Fibroblast of the aortic adventitia (primary cell): ENCODE results near the gene TMEM132D. TPM values are rescaled to one million over a fixed set of nuclear protein-coding genes. Genes with fewer than 3 reads are reported as not detected.

ENCODE experiments used
- DNase-seq: peaks from one replicate; pipeline ENCODE4 v3.0.0-alpha.2; 2010; ENCODE audit warnings: low read depth
- H3K4me3 ChIP-seq: 2 replicates; pipeline ENCODE4 v1.5.1; 2011; ENCODE audit warnings: low read depth, mild to moderate bottlenecking, control low read depth, low read length, moderate library complexity
- total RNA-seq: library from RNA; depleted of rRNA; stranded (reverse); fragments of >200 nt; gene quantifications from 2 replicates; pipeline ENCODE4 v1.2.3, GENCODE V29; 2012; ENCODE audit warnings: low replicate concordance
- TF ChIP-seq, protein P1 (sequence below): IDR thresholded peaks from 2 replicates; pipeline ENCODE4 v1.5.1; 2011; ENCODE audit warnings: mild to moderate bottlenecking, low read length, control low read depth, inconsistent platforms; ENCODE audit not compliant: insufficient read depth

Gene TMEM132D
- total RNA-seq, 1 donor = not detected

DNA sequence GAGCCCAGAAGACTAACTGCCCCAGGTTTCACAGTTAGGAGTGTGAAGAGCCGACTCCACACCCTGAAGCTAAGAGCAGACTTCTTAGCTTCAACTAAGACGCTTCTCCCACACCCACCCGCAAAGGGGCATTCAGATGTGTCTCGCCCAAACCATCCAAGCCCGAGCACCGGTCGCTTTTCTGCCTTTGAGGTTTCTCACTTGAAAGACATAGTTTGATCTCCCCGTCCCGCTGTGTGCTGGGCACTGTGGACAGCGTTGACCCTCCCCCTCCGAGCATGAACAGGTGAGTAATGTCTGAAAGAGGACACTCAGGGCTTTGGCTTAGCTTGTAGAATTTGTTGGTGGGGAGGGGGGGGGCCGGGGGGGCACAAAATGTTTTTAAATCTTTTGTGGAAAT lies 123.8 kb downstream of the TMEM132D start:
- no peak overlapping the region for H3K4me3 ChIP-seq
- DNase-seq = no peak
- TF ChIP-seq, protein P1, sequence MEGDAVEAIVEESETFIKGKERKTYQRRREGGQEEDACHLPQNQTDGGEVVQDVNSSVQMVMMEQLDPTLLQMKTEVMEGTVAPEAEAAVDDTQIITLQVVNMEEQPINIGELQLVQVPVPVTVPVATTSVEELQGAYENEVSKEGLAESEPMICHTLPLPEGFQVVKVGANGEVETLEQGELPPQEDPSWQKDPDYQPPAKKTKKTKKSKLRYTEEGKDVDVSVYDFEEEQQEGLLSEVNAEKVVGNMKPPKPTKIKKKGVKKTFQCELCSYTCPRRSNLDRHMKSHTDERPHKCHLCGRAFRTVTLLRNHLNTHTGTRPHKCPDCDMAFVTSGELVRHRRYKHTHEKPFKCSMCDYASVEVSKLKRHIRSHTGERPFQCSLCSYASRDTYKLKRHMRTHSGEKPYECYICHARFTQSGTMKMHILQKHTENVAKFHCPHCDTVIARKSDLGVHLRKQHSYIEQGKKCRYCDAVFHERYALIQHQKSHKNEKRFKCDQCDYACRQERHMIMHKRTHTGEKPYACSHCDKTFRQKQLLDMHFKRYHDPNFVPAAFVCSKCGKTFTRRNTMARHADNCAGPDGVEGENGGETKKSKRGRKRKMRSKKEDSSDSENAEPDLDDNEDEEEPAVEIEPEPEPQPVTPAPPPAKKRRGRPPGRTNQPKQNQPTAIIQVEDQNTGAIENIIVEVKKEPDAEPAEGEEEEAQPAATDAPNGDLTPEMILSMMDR = no peak

DNA sequence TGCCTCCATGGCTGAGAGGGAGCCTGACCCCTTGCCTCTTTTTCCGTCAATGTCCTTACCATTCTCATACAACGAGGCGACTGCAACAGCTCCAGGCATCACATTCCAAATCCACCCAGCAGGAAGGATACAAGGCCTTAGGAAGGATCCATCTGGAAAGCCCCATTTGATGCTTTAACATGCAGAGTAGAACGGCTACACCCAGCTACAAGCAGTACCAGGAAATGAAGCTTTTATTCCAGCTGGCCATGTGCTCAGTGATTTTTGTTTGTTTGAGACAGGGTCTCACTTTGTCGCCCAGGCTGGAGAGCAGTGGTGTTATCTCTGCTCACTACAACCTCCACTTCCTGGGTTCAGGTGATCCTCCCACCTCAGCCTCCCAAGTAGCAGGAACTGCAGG lies 124.8 kb downstream of the TMEM132D start:
- DNase-seq = no peak
- TF ChIP-seq, protein P1 = no peak

DNA sequence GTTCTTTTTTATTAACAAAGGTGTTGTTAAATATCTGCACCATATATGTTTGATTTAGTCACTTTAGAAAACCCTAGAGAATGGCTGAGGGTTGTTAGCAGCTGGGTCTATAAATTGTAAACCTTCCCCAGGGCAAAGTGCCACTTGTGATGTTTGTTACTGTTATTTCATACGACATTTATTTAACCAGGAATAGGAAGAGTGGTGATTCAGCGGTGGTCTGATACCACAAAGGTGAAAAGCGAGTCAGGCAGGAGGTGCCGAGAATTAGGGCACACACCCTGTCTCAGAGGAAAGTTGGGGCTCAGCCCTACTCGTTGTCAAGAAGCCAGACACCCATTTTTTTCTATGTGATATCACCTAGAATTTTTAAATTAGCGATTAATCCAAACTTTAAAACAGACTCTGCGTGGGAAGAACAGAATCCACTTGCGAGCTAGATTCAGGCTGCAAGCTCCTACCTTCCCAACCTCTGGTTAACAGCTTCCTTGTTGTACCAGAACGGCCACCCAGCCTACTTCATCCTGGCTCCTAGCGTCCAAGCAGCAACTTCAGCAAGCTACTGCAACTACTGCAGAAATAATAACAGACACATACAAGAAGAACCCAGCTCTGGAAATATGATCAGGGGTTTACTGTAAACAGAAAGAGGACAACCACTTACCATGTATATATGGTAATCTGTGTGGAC lies 126.7 kb downstream of the TMEM132D start:
- TF ChIP-seq, protein P1 = no peak
- H3K4me3 ChIP-seq = no peak overlapping the region
- DNase-seq = no peak

More for the DNA sequence above, 124.8 kb downstream of the TMEM132D start:
- H3K4me3 ChIP-seq = no peak overlapping the region

DNA sequence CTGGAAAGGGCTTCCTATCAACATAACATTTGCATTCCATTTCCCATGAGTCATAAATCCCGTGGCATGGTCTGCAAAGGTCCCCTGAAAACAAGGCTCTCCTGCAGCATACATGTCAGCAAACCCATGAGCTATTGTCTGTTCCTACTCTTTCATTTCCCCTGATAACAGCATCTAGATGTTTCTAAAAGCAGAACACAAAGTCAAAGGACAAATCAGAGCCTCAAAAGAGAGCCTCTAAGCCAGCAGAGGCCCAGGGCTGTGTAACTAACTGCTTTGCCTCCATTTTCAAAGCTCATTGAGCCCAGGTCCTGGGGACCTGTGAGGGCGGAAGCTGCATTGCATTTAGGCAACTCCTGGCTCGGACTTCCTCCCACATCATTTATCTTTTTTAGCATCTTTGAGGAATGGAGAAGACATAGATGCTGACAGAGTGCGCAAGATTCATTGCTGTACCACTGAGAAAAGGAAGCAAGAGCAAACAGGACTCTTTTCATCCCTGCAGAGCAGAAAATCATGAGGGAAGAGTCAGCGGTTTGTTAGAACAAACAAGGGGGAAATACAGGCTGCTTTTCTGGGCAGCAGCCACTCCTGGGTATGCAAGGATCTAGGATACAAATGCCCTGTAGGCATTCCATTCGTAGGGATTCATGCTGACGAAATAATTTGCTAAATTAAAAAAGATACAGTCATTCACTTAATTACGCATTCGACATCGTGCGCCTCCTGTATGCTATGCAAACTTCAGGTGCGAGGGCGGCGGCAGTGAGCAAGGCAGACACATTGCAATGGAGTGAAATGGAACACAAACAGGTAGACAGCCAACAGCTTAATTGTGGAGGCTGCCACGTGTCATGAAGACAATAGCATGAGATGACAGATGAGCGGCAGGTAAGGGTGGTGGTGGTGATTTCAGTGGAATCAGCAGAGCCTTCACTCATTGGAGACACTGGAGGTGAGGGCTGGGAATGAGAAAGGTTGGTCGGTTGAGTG lies 131.0 kb downstream of the TMEM132D start:
- TF ChIP-seq, protein P1 = no peak
- H3K4me3 ChIP-seq = no peak overlapping the region
- no peak for DNase-seq

DNA sequence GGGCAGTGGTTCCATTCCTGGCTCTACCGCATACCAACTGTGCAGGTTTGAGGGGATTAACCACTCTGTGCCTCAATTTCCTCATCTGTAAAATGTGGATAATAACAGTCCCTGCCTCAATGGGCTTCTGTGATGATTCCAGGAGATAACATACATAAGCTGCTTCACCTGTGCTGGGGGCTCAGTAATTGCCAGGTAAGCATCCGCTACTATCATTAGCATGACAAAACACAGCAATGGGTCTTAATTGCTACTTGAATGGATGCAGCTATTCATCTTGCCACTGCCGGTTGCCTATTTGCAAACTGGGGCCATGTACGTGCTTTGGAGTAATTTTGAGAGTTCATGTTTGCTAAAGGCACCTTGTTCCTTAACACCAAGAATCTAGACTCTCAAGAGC lies 132.6 kb downstream of the TMEM132D start:
- TF ChIP-seq, protein P1 = no peak
- no peak overlapping the region for H3K4me3 ChIP-seq
- no peak for DNase-seq

DNA sequence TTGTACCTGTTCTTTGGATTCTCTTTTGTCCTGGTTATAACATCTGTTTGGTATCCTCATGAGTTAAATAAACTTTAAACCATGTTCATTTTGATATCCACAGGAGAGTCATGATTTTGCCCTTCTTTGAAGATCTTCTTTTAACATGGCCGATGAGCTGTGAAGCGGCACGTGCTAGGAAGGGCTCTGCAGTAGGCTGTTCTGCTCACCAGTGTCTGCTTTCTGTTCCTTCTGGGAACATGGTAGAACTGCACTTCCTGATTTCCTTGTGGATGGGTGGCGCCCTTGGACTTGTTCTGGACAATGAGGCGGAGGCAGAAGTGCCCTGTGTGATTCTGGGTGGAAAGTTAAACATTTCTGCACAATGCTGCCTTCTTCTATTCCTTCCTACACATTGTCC lies 138.1 kb downstream of the TMEM132D start:
- TF ChIP-seq, protein P1 = no peak
- no peak for DNase-seq
- H3K4me3 ChIP-seq = no peak overlapping the region
